GM19463 (cell line): Measurements from ENCODE around the gene EVI5.
"Not testable (repeated sequence)": the region's sequence is repeated elsewhere in the genome, so short reads cannot be mapped to it uniquely, and the experiment has no call there.

Experiments used
- ATAC-seq: cut with Tn5 transposase; IDR thresholded peaks from one replicate; pipeline ENCODE4 v1.9.1; 2021; ENCODE audit warnings: mild to moderate bottlenecking, moderate library complexity; ENCODE audit not compliant: unreplicated experiment

The EVI5 gene

DNA sequence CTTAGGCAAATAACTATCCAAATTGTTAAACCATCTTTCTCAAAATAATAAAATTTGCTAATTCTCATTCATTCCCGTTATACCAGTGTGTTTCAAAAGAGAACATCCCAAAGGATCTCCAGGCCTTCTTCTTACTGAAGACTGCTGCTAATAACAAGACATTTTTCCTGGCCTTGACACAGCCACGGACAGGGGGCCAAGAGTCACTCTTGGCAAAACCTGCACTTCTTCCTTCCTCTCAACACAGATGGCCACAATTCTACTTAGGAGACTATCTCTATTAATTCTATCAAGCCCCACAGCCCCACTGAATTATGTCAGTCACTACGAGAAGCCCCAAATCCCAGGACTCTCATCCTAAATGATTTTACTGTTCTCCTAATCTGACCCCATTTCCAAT, 86.0 kb downstream of the EVI5 start:
- ATAC-seq: no peak

- no peak for ATAC-seq
These were observed 89.8 kb downstream of the EVI5 start for GRCh38 chr1:92695104-92695503.

DNA sequence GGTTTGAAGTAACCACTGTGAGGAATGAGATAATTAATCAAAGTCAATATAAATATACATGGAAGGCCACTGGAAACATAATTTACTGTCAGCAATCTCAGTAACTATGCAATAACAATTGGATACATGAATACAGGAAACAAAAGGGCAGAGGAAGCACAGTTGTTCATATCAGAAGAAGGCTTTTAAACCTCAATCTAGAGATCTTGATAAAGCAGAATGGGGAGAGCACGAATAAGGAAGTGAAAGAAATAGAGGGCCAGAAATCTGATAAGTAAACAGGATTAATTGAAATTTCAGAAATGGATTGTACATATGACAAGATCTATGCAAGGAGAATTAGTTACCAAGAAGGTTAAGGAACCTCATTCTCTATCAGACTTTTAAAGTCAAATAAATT, 93.0 kb downstream of the EVI5 start:
- ATAC-seq: no peak

- ATAC-seq: no peak
These were observed 94.5 kb downstream of the EVI5 start for GRCh38 chr1:92690212-92690906.

GRCh38 chr1:92679980-92680379, 104.9 kb downstream of the EVI5 start:
- ATAC-seq: no peak

- ATAC-seq: no peak
These were observed 121.1 kb downstream of the EVI5 start for GRCh38 chr1:92663775-92664174.

DNA sequence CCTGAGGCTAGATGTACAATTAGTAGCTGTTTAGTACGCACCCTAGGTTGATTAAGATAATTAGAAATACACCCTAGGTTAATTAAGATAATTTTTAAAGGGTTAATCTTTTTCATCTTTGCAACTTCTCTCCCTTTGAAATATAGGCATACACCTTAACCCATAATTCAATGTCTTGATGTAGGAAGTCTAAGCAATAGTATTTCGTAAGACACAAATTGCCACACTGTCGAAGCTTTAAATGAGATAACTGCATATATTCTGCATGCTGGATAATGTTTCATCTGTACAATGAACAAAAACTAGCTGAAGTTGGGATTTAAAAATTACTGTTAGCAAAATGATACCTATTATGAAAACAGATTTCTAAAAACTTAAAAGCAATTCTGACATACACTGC, 122.9 kb downstream of the EVI5 start:
- no peak for ATAC-seq

DNA sequence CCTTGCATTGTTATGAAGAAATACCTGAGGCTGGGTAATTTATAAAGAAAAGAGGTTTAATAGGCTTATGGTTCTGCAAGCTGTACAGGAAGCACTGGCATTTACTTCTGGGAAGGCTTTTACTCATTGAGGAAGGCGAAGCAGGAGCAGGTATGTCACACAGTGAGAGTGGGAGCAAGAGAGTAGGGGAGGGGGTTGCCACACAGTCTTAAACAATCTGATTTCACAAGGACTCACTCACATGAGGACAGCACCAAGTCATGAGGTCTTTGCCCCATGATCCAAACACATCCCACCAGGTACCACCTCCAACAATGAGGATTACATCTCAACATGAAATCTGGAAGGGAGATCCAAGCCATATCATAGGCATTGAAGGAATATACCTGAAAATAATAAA, 127.2 kb downstream of the EVI5 start:
- no peak for ATAC-seq

DNA sequence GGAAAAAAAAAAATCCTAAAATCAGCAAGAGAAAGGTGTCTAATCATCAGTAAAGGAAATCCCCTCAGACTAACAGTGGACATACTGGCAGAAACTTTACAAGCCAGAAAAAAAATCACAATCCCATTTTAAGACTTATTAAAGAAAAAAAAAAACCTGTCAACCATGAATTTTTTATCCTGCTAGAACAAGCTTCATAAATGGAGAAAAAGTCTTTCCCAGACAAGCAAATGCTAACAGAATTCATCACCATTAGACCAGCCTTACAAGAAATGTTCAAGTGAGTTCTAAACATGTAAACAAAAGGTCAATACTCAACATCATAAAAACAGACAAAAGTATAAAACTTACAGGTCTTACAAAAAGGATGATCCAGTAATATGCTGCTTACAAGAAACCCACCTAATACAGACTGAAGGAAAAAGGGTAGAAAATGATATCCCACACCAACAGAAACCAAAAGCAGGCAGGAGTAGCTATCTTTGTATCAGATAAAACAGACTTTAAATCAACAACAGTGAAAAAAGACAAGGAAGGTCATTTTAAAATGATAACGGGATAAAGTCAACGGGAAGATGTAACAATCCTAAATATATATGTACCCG, 129.6 kb downstream of the EVI5 start:
- no peak for ATAC-seq

- no peak for ATAC-seq
These were observed 131.1 kb downstream of the EVI5 start for GRCh38 chr1:92653605-92654381.

- not testable (repeated sequence) for ATAC-seq
These were observed 144.2 kb downstream of the EVI5 start for GRCh38 chr1:92640686-92641085.

DNA sequence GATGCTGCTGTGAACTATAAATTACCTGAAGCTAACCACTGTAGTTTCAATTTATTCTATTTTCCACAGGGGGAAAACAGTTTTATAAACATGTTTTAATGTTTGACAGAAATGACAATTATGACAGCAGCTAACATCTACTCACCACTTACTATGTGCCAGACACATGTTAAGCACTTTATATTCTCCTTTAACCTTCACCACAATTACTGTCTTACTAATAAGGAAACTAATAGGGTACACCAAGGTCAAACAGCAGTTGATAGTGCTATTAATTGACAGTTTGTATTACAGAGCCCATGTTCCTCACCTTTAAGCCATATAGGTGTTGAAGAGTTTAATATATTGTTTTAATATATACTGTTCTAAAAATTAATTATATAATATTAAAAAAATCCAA, 146.4 kb downstream of the EVI5 start:
- ATAC-seq: no peak

GRCh38 chr1:92635203-92635602, 149.7 kb downstream of the EVI5 start:
- ATAC-seq: not testable (repeated sequence)

DNA sequence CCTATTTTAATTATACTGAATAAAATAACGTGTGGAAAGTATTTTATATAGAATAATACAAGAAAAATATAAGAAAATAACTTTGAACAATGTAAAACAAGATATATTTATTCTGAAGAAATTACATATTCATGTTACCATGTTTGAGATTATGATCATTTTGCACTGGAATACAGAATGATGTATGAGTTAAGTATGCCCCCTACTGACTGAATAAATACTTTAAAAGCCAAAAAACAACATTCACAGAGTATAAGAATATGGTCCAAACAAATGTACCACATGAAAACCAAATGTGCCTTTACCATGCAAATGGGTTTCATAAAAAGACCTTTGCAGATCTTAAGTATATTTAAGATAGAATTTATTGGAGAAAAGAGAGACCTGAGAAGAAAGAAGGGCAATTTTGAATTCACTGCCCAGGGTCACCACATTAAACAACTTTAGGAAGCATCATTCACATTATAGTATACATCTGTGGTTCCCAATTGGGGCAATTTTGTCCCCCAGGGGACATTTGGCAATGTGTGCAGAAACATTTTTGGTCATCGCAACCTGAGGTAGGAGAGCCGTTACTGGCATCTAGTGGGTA, 161.6 kb downstream of the EVI5 start:
- no peak for ATAC-seq

DNA sequence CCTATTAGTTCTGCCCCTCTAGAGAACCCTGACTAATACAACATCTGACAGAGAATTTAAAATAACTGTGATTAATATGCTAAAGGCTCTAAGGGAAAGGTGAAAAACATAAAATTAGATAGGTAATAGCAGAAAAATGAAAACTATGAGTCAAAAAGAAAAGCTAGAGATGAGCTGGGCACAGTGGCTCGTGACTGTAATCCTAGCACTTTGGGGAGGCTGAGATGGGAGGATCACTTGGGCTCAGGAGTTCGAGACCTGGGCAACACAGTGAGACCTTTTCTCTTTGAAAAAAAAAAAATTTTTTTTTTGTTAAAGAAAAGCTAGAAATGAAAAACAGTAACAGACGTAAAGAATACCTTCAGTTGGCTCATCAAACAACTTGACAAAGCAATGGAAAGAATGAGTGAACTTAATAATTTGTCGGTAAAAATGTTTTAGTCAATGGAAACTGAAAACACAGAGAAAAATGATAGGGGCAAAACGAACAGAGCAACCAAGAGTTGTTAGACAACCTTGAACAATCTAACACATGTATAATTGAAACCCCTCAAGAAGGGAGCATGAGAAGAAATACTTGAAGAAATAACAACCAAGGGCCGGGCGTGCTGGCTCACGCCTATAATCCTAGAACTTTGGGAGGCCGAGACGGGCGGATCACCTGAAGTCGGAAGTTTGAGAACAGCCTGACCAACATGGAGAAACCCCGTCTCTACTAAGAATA, 165.3 kb downstream of the EVI5 start:
- no peak for ATAC-seq

- ATAC-seq: no peak
These were observed 183.9 kb downstream of the EVI5 start for GRCh38 chr1:92601044-92601443.

- ATAC-seq: peak; percentile 58
These were observed 185.7 kb downstream of the EVI5 start for GRCh38 chr1:92599184-92599583.

DNA sequence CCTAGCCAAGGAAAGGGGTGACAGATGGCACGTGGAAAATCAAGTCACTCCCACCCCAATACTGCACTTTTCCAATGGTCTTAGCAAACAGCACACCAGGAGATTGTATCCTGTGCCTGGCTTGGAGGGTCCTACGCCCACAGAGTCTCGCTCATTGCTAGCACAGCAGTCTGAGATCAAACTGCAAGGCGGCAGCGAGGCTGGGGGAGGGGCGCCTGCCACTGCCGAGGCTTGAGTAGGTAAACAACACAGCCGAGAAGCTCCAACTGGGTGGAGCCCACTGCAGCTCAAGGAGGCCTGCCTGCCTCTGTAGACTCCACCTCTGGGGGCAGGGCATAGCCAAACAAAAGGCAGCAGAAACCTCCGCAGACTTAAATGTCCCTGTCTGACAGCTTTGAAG, 195.5 kb downstream of the EVI5 start:
- ATAC-seq: not testable (repeated sequence)

DNA sequence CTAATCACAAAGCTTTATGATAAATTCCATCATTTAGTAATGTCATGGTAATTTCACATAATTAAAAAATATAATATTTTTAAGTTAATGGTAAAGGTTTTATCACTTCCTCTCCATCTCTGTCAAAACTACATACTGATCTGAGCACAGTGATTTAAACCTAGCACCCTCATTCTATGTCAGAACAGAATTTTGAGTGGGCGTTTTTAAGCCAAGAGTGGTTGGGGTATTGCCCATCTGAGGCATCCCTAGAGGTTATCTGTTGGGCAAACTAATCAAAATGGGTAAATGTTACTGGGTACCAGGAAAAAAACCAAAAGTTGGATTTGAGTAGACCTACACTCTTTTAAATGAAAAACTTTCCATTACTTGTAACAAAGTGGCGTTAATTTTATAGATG, 197.5 kb downstream of the EVI5 start:
- ATAC-seq: peak; percentile 55

- no peak for ATAC-seq
These were observed 199.1 kb downstream of the EVI5 start for GRCh38 chr1:92585831-92586230.

- ATAC-seq: peak; percentile 7
These were observed 200.1 kb downstream of the EVI5 start for GRCh38 chr1:92584810-92585209.
